H1 (cell line): ENCODE results near the gene CUTA. TPM values are rescaled to one million over a fixed set of nuclear protein-coding genes. Genes with fewer than 3 reads are reported as not detected.

ENCODE experiments used
- BCL11A ChIP-seq, 2 experiments: IDR thresholded peaks; one replicate each; pipeline ENCODE4 v1.6.1; 2011; ENCODE audit warnings: low read depth in 2 of 2, low read length in 2 of 2, mild to moderate bottlenecking in 2 of 2
- HDAC6 ChIP-seq: IDR thresholded peaks from one replicate; pipeline ENCODE4 v1.7.1; 2012; ENCODE audit warnings: low read depth, mild to moderate bottlenecking, inconsistent platforms, low read length, moderate library complexity
- KDM5A ChIP-seq: fragments of 200-600 bp; IDR thresholded peaks from 2 replicates; pipeline ENCODE4 v1.7.1; 2012; ENCODE audit warnings: mild to moderate bottlenecking, low read length, inconsistent platforms, mixed read lengths
- MAFK ChIP-seq: IDR thresholded peaks from 2 replicates; pipeline ENCODE4 v1.6.1; 2012; ENCODE audit warnings: low read depth, mild to moderate bottlenecking, improper control_type of control experiment, low read length
- POU5F1 ChIP-seq: IDR thresholded peaks from 2 replicates; pipeline ENCODE4 v1.6.1; 2011; ENCODE audit warnings: low read depth, mild to moderate bottlenecking, low read length, moderate library complexity
- RNF2 ChIP-seq: fragments of 200-900, 300-1000 bp; sonication (generic); IDR thresholded peaks from 2 replicates; pipeline ENCODE4 v1.7.1; 2016; ENCODE audit warnings: borderline replicate concordance, low read depth, mild to moderate bottlenecking, antibody characterized with exemption, low read length; ENCODE audit not compliant: poor library complexity, severe bottlenecking; ENCODE audit errors: missing control alignments
- SIX5 ChIP-seq: IDR thresholded peaks from 2 replicates; pipeline ENCODE4 v1.6.1; 2011; ENCODE audit warnings: mild to moderate bottlenecking, low read depth, low read length
- TBP ChIP-seq: IDR thresholded peaks from 2 replicates; pipeline ENCODE4 v1.6.1; 2011; ENCODE audit warnings: low read depth, low read length, improper control_type of control experiment
- TCF12 ChIP-seq: IDR thresholded peaks from 2 replicates; pipeline ENCODE4 v1.6.1; 2011; ENCODE audit warnings: low read depth, mild to moderate bottlenecking, low read length
- polyA plus RNA-seq, 7 experiments: library from polyadenylated mRNA; depleted of rRNA in 3 of 7; stranded (reverse) in 5 of 7; unstranded in 2 of 7; fragments of >200 nt in 5 of 7; fragments of 200-250 nt in 2 of 7; gene quantifications; 1 replicate in 5 of 7; 2 replicates in 1 of 7; 4 replicates in 1 of 7; pipeline versions ENCODE4 v1.2.1 to v1.2.3, GENCODE V29; 2011 to 2013; ENCODE audit warnings: missing spikeins in 2 of 7, mixed read lengths in 2 of 7
- total RNA-seq: library from RNA; stranded (reverse); fragmentation: NEBNext Ultra II Directional; extraction: Animal tissue kit (Norgen Biotek cat#: 25700); gene quantifications from 2 replicates; pipeline ENCODE4 v1.2.1, GENCODE V29; 2021
- TF ChIP-seq, protein P1 (sequence below): fragments of 300-600 bp; sonication (generic); IDR thresholded peaks from 2 replicates; pipeline ENCODE4 v1.7.1; 2012; ENCODE audit warnings: low read length, moderate library complexity, mild to moderate bottlenecking, inconsistent platforms; ENCODE audit not compliant: insufficient replicate concordance

The CUTA gene
- total and polyA plus RNA-seq, 2 of the 8 experiments (the other 6 are each of a cell fraction or from before 2014, with no cell fraction given): 297 to 460 TPM

DNA sequence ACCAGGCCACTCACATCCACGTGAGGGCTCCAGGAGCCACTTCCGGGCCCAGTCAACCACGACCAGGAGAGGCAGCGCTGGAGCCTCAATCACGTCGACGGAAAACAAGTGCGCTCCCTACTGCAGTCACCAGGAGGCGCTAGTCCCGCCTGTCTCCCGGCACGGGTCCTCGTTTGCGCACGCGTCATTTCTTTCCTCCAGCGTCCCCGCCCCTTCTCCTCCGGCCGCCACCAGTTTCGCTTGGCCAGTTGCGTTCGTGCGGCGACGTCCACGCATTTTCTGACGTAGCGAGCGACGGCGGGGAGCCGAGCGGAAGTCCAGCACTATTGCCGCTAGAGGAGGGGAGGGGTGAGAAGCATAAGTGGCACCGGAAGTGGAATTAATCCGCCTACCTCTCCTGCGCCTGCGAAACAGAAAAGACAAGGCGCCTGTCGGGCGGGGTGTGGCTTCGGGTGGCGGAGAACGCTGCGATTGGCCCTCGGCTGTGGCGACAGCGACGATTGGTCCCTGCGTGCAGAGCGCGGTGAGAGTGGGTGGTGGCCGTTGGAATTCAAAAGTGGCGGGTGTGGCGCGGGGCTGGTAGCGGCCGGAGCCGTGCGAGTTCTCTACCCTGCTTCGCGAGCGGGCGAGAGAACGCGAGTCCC lies 26.5 kb downstream of the CUTA start, which contains the start of gene KIFC1 (continued):
- TF ChIP-seq, protein P1, sequence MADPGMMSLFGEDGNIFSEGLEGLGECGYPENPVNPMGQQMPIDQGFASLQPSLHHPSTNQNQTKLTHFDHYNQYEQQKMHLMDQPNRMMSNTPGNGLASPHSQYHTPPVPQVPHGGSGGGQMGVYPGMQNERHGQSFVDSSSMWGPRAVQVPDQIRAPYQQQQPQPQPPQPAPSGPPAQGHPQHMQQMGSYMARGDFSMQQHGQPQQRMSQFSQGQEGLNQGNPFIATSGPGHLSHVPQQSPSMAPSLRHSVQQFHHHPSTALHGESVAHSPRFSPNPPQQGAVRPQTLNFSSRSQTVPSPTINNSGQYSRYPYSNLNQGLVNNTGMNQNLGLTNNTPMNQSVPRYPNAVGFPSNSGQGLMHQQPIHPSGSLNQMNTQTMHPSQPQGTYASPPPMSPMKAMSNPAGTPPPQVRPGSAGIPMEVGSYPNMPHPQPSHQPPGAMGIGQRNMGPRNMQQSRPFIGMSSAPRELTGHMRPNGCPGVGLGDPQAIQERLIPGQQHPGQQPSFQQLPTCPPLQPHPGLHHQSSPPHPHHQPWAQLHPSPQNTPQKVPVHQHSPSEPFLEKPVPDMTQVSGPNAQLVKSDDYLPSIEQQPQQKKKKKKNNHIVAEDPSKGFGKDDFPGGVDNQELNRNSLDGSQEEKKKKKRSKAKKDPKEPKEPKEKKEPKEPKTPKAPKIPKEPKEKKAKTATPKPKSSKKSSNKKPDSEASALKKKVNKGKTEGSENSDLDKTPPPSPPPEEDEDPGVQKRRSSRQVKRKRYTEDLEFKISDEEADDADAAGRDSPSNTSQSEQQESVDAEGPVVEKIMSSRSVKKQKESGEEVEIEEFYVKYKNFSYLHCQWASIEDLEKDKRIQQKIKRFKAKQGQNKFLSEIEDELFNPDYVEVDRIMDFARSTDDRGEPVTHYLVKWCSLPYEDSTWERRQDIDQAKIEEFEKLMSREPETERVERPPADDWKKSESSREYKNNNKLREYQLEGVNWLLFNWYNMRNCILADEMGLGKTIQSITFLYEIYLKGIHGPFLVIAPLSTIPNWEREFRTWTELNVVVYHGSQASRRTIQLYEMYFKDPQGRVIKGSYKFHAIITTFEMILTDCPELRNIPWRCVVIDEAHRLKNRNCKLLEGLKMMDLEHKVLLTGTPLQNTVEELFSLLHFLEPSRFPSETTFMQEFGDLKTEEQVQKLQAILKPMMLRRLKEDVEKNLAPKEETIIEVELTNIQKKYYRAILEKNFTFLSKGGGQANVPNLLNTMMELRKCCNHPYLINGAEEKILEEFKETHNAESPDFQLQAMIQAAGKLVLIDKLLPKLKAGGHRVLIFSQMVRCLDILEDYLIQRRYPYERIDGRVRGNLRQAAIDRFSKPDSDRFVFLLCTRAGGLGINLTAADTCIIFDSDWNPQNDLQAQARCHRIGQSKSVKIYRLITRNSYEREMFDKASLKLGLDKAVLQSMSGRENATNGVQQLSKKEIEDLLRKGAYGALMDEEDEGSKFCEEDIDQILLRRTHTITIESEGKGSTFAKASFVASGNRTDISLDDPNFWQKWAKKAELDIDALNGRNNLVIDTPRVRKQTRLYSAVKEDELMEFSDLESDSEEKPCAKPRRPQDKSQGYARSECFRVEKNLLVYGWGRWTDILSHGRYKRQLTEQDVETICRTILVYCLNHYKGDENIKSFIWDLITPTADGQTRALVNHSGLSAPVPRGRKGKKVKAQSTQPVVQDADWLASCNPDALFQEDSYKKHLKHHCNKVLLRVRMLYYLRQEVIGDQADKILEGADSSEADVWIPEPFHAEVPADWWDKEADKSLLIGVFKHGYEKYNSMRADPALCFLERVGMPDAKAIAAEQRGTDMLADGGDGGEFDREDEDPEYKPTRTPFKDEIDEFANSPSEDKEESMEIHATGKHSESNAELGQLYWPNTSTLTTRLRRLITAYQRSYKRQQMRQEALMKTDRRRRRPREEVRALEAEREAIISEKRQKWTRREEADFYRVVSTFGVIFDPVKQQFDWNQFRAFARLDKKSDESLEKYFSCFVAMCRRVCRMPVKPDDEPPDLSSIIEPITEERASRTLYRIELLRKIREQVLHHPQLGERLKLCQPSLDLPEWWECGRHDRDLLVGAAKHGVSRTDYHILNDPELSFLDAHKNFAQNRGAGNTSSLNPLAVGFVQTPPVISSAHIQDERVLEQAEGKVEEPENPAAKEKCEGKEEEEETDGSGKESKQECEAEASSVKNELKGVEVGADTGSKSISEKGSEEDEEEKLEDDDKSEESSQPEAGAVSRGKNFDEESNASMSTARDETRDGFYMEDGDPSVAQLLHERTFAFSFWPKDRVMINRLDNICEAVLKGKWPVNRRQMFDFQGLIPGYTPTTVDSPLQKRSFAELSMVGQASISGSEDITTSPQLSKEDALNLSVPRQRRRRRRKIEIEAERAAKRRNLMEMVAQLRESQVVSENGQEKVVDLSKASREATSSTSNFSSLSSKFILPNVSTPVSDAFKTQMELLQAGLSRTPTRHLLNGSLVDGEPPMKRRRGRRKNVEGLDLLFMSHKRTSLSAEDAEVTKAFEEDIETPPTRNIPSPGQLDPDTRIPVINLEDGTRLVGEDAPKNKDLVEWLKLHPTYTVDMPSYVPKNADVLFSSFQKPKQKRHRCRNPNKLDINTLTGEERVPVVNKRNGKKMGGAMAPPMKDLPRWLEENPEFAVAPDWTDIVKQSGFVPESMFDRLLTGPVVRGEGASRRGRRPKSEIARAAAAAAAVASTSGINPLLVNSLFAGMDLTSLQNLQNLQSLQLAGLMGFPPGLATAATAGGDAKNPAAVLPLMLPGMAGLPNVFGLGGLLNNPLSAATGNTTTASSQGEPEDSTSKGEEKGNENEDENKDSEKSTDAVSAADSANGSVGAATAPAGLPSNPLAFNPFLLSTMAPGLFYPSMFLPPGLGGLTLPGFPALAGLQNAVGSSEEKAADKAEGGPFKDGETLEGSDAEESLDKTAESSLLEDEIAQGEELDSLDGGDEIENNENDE: no peak
- TF ChIP-seq HDAC6 (no peak), SIX5 (no peak), TBP (no peak; the same call in 1 of the 2 replicates), TCF12 (no peak), POU5F1 (no peak), MAFK (no peak), BCL11A (IDR thresholded peaks at IDR 0.05; ENCODE audit: low read depth in 2 of 2, low read length in 2 of 2) (no peak), RNF2 (no peak), KDM5A (no peak)
